Caco-2 (cell line): ENCODE data around the gene BBS12. TPM values are rescaled to one million over a fixed set of nuclear protein-coding genes. Genes with fewer than 3 reads are reported as not detected.

ENCODE experiments used
- BruUV-seq: library from RNA; stranded (reverse); fragments of 400-500 nt; replicated peaks from 2 replicates; lab custom pipeline; 2021; lab: Mats Ljungman, UMichigan
- CTCF ChIA-PET: fragments of 300-600 bp; sonication (Branson Sonifier 250); formaldehyde crosslinking; loops from one replicate; lab custom pipeline; 2022; ENCODE audit warnings: antibody characterized with exemption; lab: Charles Lee
- POLR2A ChIA-PET: fragments of 300-600 bp; sonication (Branson Sonifier 250); formaldehyde crosslinking; loops from one replicate; lab custom pipeline; 2022; ENCODE audit warnings: antibody characterized with exemption; lab: Charles Lee
- DNase-seq, 2 experiments: peaks; one replicate each; pipeline versions ENCODE4 v3.0.0 to v3.0.0-alpha.2; 2020 to 2022
- H3K27me3 ChIP-seq: replicated peaks from 2 replicates; pipeline ENCODE4 v1.6.0; 2011; ENCODE audit warnings: low read length; ENCODE audit not compliant: control insufficient read depth, insufficient read depth
- H3K36me3 ChIP-seq: 2 replicates; pipeline ENCODE4 v1.5.1; 2011; ENCODE audit warnings: low read length; ENCODE audit not compliant: control insufficient read depth, insufficient read depth
- H3K4me1 ChIP-seq: fragments of 250-450 bp; sonication (Bioruptor Pico); 2 replicates; pipeline ENCODE4 v1.5.1; 2020; ENCODE audit warnings: mild to moderate bottlenecking
- H3K4me3 ChIP-seq: 2 replicates; pipeline ENCODE4 v1.5.1; 2011; ENCODE audit warnings: low read depth, mild to moderate bottlenecking, control low read depth, low read length
- H3K9me3 ChIP-seq: fragments of 250-450 bp; sonication (Bioruptor Pico); 2 replicates; pipeline ENCODE4 v1.5.1; 2020; ENCODE audit warnings: mild to moderate bottlenecking, moderate library complexity
- H3K27ac Mint-ChIP-seq: one replicate; pipeline ENCODE4 v1.8.0; 2022; ENCODE audit warnings: mixed read lengths; ENCODE audit not compliant: unreplicated experiment
- H3K27me3 Mint-ChIP-seq: one replicate; pipeline ENCODE4 v1.8.0; 2022; ENCODE audit warnings: mixed read lengths; ENCODE audit not compliant: insufficient read depth, unreplicated experiment
- H3K36me3 Mint-ChIP-seq: one replicate; pipeline ENCODE4 v1.8.0; 2022; ENCODE audit warnings: mild to moderate bottlenecking, mixed read lengths; ENCODE audit not compliant: insufficient read depth, unreplicated experiment
- H3K4me1 Mint-ChIP-seq: one replicate; pipeline ENCODE4 v1.8.0; 2022; ENCODE audit warnings: low read depth, mixed read lengths; ENCODE audit not compliant: unreplicated experiment
- H3K4me3 Mint-ChIP-seq: one replicate; pipeline ENCODE4 v1.8.0; 2022; ENCODE audit warnings: mild to moderate bottlenecking, moderate library complexity, mixed read lengths; ENCODE audit not compliant: unreplicated experiment
- H3K9me3 Mint-ChIP-seq: one replicate; pipeline ENCODE4 v1.8.0; 2022; ENCODE audit warnings: mixed read lengths; ENCODE audit not compliant: unreplicated experiment
- CTCF ChIP-seq, 2 experiments: fragments of 200-600 bp in 1 of 2; IDR thresholded peaks; 1 replicate in 1 of 2; 2 replicates in 1 of 2; pipeline versions ENCODE4 v1.5.1 to v1.8.0; 2011 to 2022; ENCODE audit warnings: antibody characterized with exemption in 1 of 2, control low read depth in 1 of 2, inconsistent platforms in 1 of 2, low read depth in 1 of 2, low read length in 1 of 2, mild to moderate bottlenecking in 1 of 2, moderate library complexity in 1 of 2; ENCODE audit not compliant: insufficient read depth in 1 of 2, severe bottlenecking in 1 of 2, unreplicated experiment in 1 of 2
- intact Hi-C: fragments of 100-400 bp; cut with micrococcal nuclease; formaldehyde crosslinking; loops from one replicate; pipeline ENCODE4 v1.10.0; 2022; ENCODE audit not compliant: unreplicated experiment
- total RNA-seq: library from RNA; stranded (reverse); gene quantifications from 2 replicates; pipeline ENCODE4 v1.2.3, GENCODE V29; 2022

Gene BBS12
- total RNA-seq, 1 experiment from 2014 or later = 2.7 TPM

DNA sequence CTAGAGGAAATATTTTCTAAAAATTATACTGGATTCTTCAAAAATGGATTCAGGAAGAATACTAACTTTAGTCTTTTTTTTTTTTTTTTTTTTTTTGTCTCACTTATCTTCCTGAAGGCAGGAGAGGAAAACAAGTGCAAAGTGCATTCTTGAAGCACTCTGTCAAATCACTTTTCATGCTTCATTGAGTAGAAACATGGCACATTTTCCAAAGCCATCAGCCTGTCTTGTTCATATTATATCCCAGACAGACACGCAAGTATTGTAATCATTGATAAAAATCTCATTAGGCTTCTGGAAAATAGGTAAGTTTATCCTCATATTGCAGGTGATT, 1.2 kb downstream of the BBS12 start:
- peak overlapping the region; percentile 54 for H3K4me3 ChIP-seq
- ChIA-PET CTCF (no interaction called here), POLR2A (no interaction called here)
- H3K27me3 ChIP-seq = no peaks in the 10 kb centered on the region
- H3K4me1 Mint-ChIP-seq = no peaks in the 10 kb centered on the region
- no peaks in the 10 kb centered on the region for H3K9me3 Mint-ChIP-seq
- no peaks in the 10 kb centered on the region for H3K36me3 ChIP-seq
- intact Hi-C loops = loop anchor here (2.0 to 5.0 kb wide), 3 partner anchors 49 to 189 kb away; partner anchors contain the start of gene NUDT6
- TF ChIP-seq CTCF (IDR thresholded peaks at IDR 0.05; ENCODE audit: insufficient read depth in 1 of 2, low read depth in 1 of 2, low read length in 1 of 2, severe bottlenecking in 1 of 2, unreplicated experiment in 1 of 2) = no peak
- peak overlapping the region; percentile 92 for H3K27ac Mint-ChIP-seq
- no peaks in the 10 kb centered on the region for H3K27me3 Mint-ChIP-seq
- H3K4me3 Mint-ChIP-seq = peak overlapping the region; percentile 85
- DNase-seq = no peak
- H3K36me3 Mint-ChIP-seq = peaks cover 14% of the 10 kb centered on the region
- TSS peak; percentile 25 for BruUV-seq
- no peaks in the 10 kb centered on the region for H3K9me3 ChIP-seq
- H3K4me1 ChIP-seq = 0 out of 2 replicates have a peak, but pooled peaks cover 4% of the 10 kb centered on the region

- H3K27ac Mint-ChIP-seq = no peak overlapping the region
- POLR2A ChIA-PET = no interaction called here
- peaks cover 22% of the 10 kb centered on the region for H3K4me1 ChIP-seq
- no peaks in the 10 kb centered on the region; the same call in 1 of the 2 replicates for H3K36me3 ChIP-seq
- DNase-seq = no peak
- TF ChIP-seq CTCF (IDR thresholded peaks at IDR 0.05; ENCODE audit: insufficient read depth in 1 of 2, low read depth in 1 of 2, low read length in 1 of 2, severe bottlenecking in 1 of 2, unreplicated experiment in 1 of 2) = no peak
- H3K9me3 Mint-ChIP-seq = no peaks in the 10 kb centered on the region
- H3K4me3 Mint-ChIP-seq = no peak overlapping the region
- H3K4me1 Mint-ChIP-seq = peaks cover 10% of the 10 kb centered on the region
- H3K27me3 Mint-ChIP-seq = no peaks in the 10 kb centered on the region
- no peaks in the 10 kb centered on the region for H3K9me3 ChIP-seq
- BruUV-seq = no TSS peak
- H3K4me3 ChIP-seq = no peak overlapping the region
- CTCF ChIA-PET = no interaction called here
- H3K27me3 ChIP-seq = no peaks in the 10 kb centered on the region
- peaks cover 5% of the 10 kb centered on the region for H3K36me3 Mint-ChIP-seq
- intact Hi-C loops = no loop called here
Measured at GRCh38 chr4:122739174-122739573, 6.7 kb downstream of the BBS12 start.

DNA sequence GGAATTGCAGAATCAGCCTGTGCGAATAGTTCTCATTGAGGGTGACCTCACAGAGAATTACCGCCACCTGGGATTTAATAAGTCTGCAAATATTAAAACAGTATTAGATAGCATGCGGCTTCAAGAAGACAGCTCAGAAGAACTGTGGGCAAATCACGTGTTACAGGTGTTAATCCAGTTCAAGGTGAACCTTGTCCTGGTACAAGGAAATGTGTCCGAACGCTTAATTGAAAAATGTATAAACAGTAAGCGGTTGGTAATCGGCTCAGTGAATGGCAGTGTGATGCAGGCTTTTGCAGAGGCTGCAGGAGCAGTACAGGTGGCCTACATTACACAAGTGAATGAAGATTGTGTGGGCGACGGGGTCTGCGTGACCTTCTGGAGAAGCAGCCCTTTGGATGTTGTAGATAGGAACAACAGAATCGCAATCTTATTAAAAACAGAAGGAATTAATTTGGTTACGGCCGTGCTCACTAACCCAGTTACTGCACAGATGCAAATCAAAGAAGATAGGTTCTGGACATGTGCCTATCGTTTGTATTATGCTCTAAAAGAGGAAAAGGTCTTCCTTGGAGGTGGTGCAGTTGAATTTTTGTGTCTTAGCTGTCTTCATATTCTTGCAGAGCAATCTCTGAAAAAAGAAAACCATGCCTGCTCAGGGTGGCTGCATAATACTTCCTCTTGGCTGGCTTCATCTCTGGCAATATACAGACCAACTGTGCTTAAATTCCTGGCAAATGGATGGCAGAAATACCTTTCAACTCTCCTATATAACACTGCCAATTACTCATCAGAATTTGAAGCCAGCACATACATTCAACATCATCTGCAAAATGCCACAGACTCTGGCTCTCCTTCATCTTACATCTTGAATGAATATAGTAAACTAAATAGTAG, 10.7 kb downstream of the BBS12 start:
- no peak overlapping the region for H3K4me3 ChIP-seq
- H3K9me3 ChIP-seq = peaks cover 3% of the 10 kb centered on the region; the same call in 1 of the 2 replicates
- Mint-ChIP-seq H3K4me3 (no peak overlapping the region), H3K27me3 (no peaks in the 10 kb centered on the region), H3K36me3 (peaks cover 5% of the 10 kb centered on the region), H3K27ac (peak overlapping the region; percentile 80), H3K4me1 (peaks cover 10% of the 10 kb centered on the region), H3K9me3 (no peaks in the 10 kb centered on the region)
- no peaks in the 10 kb centered on the region; the same call in 1 of the 2 replicates for H3K36me3 ChIP-seq
- intact Hi-C loops = no loop called here
- no peak for TF ChIP-seq CTCF (IDR thresholded peaks at IDR 0.05; ENCODE audit: insufficient read depth in 1 of 2, low read depth in 1 of 2, low read length in 1 of 2, severe bottlenecking in 1 of 2, unreplicated experiment in 1 of 2)
- peaks cover 35% of the 10 kb centered on the region for H3K4me1 ChIP-seq
- ChIA-PET POLR2A (interaction anchor here (0.5 to 1.4 kb wide), 3 partner anchors 11 to 114 kb away, joined by 5 to 15 read pairs (median 7); partner anchors contain the start of gene BBS12), CTCF (interaction anchor here (0.9 to 2.2 kb wide), 3 partner anchors 11 to 140 kb away, joined by 3 to 22 read pairs (median 9); partner anchors contain the start of gene BBS12)
- H3K27me3 ChIP-seq = no peaks in the 10 kb centered on the region
- DNase-seq = no peak
- no TSS peak for BruUV-seq
